Measurements from ENCODE around the gene KAT7.

GRCh38 chr17:49760296-49760695, 28.2 kb upstream of the KAT7 start:
- TF ChIP-seq POLR2AphosphoS5 (IDR thresholded peaks at IDR 0.05; ENCODE audit: borderline replicate concordance, low read depth, low read length) (no peak), EZH2 (IDR thresholded peaks at IDR 0.05) (no peak)
